HG02840 (cell line): ENCODE results near the gene RAPGEF1.

Source experiments
- ATAC-seq: cut with Tn5 transposase; IDR thresholded peaks from one replicate; pipeline ENCODE4 v1.9.1; 2021; ENCODE audit warnings: mild to moderate bottlenecking, moderate library complexity, moderate number of reproducible peaks; ENCODE audit not compliant: unreplicated experiment, low FRiP score

The RAPGEF1 gene

DNA sequence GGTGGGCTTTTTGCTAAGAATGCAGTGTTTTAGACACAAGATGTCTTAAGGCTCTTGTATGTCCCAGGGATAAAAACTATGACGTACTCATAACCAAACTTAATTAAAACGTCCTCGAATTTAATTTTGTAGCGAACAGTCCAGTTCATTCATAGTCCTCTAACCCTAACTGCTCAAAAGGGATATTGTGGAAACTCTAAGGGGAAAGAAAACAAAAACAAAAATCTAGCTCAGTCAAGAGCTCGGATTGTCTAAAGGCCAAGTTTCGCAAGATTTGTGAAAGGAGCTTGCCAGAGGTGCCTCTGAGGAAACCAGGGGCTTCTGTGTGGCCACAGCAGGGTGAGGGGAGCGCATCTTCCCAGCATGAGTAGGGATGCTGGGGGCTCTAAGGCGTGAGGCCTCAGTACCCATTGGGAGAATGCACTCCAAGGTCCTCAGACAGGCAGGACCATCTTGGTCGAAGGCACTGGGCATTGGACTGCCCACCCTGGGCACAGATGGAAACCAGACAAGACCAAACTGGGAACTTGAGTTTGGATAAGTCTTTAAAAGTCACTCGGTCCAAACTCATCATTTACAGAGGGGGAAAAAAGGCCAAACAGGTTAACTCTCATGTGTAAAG lies 122.8 kb downstream of the RAPGEF1 start:
- ATAC-seq = no peak

DNA sequence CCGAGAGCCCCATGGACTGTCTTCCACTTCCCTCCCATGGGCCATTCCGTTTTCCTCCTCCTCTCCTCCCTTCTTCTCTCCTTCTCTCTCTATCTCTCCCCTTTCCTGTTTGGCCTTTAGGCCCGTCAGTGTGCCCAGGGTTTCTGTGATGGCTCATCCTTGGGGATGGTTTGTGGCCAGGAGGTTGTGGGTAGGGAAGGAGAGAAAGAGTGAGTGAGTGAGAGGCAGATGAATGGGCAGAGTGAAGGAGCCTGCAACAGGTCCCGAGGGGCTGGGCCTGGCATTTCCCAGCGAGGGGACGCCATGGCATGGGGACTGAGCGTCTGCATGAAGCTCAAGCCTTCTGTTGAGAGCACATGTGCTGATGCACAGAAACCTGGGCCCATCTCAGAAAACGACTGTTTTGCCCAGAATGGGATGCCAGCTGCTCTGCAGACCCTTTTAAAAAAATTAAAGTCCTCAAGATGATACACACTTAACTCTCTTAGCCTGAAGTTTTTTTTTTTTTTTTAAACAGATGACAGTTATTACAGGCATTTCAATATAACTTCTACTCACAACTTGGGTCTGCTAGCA lies 125.4 kb downstream of the RAPGEF1 start:
- no peak for ATAC-seq

DNA sequence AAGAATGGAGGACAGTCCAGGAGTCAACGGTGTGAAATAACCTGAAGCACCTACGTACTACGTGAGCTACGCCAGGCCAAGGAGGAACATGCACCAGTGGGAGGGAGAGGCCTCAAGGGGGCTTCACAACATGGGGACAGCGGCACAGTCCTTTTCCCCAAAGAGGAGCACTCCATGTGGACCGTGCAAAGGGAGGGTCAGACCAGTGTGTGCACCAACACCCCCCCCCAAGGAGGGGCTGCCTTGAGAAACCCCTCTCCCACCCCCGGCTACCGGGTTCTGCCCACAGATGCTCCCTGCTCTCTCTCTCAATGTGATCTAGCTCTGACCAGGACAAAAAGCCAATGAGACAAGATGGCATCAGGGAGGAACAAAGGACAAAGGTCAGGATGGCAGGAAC lies 126.0 kb downstream of the RAPGEF1 start:
- no peak for ATAC-seq

DNA sequence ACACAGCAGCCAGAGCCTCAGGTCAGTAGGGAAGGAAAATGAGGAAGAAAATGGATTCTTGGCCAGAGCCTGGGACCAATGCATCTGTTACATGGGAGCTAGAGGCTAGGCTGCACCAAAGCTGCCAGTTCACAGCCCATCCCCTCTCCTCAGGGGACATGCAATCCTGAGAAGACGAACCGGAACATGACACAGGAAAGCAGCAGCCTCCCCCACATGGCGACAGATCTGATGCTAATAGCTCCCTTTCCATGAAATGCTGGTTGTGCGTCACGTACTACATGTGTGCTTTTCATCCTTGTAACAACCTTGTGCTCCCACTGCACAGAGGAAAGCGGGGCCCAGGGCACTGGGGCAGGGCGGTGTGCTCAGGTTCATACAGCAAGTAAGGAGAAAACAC lies 127.0 kb downstream of the RAPGEF1 start:
- no peak for ATAC-seq

DNA sequence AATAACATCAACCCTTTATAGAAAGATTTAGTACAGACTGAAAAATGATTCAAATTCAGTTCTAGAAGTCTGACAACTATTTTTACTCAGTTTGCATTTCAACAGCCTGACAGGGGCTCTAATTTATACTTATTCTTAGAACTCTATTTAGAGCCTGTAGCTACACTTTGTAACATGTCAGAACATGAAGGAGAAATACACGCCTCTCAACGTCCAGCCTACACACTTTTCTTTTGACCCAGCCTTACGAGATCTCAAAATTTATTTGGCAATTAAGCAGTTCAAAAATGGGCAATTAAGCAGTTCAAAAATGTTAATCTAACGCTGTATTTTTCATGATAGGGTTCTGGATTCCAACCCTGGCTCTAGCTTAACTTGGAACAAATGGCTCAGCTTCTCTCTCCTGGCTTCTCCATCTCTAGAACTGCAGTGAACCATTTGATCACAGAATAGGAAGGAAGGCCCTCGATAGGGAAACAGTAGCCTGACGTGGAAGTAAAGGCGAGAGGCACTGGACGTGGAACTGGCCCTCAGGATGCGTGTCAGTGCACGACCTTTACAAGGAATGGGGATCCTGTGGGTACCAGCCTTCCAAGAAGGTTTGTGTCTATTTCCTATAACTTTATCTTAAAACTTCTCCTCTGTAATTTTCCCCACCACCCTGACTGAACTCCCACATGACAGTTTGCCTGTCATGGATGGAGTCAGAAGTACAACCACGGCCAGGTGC lies 128.1 kb downstream of the RAPGEF1 start:
- ATAC-seq = no peak

DNA sequence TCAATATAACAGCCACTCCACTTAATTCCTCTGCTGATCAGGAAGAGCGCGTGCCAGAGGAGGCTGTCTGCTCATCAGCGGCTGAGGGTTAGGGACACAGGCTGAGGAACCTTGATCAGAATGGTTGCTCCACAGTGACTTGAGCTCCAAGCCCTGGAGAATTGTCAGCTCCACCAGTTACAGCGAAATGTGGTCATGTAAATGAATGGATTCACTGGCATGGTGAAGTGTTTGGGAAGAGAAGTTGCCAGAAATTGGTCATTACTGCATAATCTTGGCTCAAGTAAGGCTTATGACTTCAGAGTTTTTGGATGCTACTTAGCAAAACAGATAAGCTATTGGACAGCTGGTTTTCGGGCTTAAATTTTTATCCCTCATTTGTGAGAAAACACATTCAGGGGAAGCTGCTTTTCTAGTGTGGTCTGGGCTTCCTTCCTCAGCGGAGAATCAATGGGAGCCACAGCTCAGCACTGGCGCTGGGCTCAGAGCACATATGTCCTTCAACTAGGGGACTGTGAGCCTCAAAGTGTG lies 129.6 kb downstream of the RAPGEF1 start:
- ATAC-seq = no peak

DNA sequence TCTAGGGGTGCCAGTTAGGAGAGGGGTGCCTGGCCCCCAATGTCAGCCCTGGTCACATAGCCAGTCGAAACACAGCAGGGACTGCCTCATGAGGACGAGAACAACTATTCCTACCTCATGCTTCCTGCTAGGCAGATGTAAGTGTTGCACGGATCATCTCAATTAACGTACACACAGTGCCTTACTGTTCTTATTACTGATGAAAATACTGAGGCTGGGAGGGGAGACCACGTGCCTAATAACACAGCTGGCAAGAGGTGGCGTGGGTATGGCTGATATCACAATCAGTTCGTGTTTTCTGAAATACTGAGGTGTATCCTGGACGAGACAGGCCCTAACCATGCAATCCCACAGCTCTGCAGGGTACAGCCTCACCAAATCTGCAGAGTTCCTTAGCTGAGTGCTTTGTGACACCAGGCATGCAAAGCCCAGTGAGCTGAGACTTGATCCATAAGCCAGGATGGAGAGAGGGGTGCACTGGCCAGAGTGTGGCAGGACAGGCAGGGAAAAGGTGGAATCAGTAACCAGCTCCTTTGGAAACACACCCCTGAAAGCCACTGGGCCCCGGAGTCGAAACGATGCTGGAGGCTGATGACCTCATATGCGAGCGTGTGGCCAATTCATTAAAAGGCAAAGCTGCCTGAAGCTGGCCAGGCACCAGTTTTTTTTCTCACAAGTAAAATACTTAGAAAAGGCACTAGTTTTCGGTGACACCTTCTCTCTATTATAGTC lies 130.6 kb downstream of the RAPGEF1 start:
- ATAC-seq = no peak

DNA sequence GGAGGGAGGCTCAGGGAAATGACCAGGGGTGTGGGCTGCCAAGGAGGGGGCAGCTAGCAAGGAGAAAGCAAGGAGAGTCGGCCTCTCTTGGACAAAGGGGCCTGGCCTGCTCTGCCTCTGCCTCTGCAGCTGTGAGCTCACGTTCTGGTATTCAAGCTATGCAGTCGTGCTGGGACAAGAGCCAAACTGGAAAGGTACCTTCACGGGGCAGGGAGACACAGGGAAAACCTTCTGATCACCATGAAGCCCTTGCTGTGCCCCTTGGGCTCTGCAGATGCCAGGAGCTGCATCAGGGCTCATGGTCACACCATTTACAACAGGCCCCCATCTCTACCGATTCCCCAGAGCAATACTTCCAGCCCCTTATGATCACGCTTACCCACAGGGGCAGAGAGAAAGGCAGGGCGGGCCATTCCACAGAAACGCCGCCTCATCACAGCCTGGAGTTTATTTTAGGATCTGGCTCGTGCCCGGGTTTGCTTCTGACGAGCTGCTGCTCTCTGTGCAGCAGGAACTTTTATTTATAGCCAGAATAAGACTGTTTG lies 131.3 kb downstream of the RAPGEF1 start:
- no peak for ATAC-seq

DNA sequence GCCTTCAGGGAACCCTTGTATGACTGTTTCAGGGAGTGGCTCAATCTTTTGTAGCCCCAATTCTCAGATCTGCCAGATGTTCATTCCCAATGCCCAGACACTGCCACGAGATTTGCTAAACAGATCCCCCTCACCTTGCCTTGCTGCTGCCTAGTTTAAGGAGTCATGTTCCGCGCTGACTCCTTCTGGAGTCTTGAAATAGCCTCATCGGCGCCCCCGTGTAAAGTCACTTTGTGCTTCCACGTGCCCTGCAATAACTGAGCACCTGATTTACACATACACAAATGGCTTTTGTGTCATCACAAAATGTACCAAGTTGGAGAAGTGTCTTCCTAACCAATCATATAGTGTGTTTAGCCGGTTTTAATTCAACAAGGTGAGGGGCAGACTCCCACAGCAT lies 132.3 kb downstream of the RAPGEF1 start:
- no peak for ATAC-seq

DNA sequence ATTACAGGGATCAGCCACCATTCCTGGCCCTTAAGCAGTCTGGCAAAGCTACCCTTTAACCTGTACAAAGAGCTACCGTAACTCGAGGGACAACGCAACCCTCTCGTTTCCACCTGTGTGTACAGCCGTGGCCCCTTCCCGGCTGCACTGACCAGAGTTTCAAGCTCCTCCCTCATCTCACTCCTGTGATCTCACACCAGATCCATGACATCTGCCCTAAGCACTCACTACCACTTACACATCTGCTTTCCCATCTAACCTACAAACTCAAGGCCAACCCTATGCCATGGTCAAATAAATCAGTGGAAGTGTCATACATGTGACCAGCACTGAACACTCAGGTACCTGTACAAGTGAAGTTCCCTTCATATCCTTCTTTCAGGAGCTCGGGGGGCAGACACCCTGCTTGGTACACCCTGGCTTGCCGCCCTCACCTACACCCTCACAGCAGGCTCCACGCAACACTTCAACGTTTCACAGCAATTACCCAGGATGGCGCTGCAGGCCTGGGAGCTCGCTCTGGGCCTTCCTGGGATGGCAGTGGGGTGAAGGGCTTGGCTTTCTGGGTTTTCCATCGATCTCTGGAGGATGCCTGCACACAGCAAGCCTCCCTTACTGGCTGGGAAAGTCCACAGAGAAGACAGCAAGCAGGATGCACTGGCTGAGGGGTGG lies 132.8 kb downstream of the RAPGEF1 start:
- no peak for ATAC-seq

DNA sequence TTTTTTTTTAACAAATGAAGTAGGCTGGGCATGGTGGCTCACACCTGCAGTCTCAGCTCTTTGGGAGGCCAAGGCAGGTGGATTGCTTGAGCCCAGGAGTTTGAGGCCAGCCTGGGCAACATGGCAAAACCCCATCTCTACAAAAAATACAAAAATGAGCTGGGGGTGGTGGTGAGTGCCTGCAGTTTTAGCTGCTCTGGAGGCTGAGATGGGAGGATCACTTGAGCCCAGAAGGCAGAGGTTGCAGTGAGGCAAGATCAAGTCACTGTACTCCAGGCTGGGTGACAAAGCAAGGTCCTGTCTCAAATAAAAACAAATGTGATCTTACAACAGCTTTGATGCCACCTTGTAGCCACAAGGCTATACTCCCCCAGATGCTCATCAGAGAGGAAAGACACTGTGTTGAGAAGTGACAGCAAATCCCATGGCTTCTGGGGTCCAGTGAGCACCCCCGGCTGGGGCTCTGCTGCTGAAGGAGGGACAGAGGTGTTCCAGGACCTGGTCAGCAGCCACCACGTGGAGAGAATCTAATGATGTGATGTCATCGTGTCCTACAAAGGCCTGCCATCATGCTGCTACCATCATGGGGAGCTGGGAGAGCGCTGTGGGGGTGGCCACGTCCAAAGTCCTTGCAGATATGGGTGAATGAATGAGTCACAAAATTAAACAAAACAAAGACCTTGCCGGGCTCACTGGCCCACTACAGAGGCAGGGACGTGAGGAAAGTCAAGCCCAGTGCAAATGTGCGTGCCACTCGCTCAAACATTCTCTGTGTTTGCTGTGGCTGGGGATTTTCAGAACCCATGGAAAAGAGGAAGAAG lies 133.9 kb downstream of the RAPGEF1 start:
- ATAC-seq = no peak

DNA sequence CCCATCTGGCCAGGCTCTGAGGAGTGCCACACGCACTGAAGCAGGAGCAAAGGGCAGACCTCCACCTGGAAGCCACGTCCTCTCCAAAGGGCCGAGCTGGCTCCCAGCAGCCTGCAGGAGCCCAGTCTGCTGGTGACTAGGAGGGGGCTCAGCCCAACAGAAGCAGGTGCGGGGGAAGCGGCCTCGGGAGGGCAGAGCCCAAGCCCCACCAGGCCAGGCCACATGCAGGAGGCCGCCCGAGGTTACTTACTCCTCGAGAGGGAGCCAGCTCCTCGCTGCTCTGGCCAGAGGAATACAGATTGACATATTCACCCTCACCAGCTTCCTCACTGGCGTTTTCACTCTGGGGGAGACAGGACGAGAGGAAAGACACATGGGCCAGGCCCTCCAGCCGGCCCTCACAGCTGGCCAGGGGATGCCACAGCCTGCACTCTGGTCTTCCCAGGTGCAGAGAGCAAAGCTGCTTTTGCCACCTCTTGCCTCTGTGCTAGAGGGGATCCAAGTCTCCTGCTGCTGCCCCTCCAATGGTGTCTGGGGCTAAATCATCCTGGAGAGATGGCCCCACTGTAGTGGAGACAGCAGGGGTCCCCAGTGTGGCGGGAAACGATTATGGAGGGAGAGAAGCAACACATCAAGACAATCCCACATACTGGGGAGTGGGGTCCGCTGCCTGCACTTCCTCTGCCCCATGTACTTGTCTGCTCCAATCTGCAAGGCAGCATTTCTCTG lies 136.0 kb downstream of the RAPGEF1 start:
- no peak for ATAC-seq

DNA sequence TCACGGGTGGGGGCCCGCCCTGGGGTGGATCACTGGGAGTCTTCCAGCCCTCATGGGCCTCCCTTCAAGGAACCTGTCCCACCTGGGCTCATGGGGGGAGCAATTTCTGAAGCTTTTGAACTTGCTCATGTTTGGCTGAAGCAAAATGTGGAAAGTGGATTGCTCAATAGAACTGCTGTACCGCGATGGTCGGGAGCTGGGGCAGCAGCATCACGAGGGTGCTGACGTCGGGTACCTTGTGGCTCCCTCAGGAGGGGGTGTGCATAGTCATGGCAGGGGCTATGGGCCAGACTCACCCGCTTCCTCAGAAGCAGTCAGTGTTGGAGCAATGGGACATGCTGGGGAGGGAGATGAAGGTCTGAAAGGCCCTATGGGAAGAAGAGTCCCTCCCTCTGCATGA lies 136.7 kb downstream of the RAPGEF1 start:
- no peak for ATAC-seq

DNA sequence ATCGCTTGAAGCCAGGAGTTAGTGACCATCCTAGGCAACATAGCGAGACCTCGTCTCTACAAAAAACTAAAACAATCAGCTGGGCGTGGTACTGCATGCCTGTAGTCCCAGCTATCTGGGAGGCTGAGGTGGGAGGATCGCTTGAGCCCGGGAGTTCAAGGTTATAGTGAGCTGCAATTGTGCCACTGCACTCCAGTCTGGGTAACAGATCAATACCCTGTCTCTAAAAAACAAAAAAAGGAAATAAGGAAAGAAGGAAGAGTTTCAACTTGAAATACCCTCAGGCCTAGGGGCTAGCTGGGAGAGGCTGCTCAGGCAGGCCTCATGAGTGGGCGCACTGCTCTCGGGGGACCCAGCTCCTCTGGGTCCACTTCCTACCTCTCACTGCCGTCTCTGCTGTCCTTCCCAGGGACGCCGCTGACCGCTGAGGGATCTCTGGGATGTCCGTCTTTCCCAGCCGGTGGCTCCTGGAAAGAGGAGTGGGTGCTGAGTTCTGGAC lies 138.1 kb downstream of the RAPGEF1 start:
- no peak for ATAC-seq

DNA sequence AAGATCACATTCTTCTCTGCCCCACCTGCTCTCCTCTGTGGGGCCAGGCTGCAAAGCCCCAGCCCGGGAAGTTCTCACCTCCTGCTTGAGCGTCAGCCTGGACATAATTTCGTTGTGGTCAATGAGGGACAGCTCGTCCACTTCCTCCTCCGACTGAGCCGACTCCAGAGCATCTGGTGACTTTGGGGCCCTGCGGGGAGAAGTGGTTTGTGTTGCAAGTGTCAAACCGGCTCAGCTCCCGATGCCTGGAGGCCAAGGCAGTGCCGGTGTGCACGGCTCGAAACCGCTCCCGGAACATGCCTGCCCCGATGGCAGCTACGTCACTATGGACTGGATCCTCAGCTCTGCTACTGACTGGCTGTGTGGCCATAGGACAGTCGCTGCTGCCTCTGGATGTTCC lies 141.8 kb downstream of the RAPGEF1 start:
- no peak for ATAC-seq

DNA sequence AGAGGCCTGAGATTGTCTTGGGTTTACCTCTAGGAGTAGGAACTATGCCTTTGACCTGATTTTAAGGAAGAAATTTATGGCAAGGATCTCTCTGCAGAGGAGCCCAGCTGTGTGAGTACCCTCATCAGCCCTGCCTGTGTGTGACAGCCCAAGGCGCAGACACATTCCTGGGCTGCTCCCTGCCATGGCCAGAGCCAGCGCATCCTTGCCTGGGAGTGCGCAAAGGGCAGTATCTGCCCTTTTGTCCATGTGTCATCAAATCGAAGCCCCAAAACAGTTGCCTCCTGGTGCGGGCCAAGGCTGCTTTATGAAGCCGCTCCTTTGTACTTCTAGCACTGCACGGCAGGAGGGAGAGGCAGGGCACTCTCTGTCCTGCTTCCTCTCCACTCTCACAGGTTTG lies 142.6 kb downstream of the RAPGEF1 start:
- ATAC-seq = no peak

DNA sequence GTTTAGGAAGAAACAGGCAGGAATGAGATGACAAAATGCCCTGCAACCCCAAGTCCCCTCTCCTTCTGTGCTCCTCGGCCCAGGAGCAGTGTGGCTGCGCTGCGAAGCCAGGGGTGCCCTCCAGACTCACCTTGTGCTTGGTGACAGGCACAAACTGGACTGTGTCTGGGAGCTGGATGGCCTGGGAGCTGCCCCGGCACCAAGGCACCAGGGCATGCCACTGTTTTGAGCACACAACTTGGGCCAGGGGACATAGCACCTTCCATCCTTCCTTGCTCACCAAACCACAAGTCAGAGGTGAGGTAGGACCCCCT lies 143.5 kb downstream of the RAPGEF1 start:
- ATAC-seq = no peak

DNA sequence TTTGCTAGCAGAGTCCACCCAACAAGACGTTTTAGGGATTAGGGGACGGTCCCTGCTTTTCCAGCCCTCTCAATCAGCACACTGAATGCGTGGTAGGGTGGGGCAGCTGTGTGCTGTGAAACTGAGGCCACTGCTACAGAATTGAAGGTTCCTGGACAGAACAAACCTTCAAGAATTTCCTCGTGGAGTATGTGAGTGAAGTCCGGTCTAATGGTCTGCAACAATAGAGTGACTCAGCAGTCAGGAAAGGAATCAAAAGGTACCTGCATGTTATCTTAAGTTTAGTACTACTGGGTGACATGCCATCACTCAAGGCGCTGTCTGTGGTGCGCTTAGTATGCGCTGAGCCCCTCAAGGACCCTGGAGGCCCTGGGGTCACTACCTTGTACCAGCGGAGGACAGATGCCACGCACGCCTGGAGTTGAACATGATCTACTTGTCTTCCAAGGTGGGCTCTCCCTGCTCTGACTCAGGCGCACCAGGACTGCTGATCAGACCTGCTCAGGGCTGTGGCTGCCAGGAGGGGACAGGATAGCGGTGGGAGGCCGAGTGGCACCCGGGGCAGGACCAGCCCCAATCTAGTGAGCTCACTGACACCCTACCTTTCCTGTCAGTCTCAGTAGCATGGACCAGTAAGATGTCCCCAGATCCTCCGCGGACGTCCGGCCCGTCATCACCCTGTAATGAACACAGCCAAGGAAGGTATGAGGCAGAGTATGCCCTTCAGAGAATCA lies 144.0 kb downstream of the RAPGEF1 start:
- no peak for ATAC-seq
